ENCODE results near the gene SLC22A23. TPM values are rescaled to one million over a fixed set of nuclear protein-coding genes. Genes with fewer than 3 reads are reported as not detected.

SLC22A23 gene
- total RNA-seq, 4 donors from 2014 or later, result 8.3 to 22.5 (median 12.8) TPM

- DNase-seq (ENCODE audit: low spot score), result no peak
- ATAC-seq (ENCODE audit: low FRiP score), result no peak
- TF ChIP-seq, protein P1, sequence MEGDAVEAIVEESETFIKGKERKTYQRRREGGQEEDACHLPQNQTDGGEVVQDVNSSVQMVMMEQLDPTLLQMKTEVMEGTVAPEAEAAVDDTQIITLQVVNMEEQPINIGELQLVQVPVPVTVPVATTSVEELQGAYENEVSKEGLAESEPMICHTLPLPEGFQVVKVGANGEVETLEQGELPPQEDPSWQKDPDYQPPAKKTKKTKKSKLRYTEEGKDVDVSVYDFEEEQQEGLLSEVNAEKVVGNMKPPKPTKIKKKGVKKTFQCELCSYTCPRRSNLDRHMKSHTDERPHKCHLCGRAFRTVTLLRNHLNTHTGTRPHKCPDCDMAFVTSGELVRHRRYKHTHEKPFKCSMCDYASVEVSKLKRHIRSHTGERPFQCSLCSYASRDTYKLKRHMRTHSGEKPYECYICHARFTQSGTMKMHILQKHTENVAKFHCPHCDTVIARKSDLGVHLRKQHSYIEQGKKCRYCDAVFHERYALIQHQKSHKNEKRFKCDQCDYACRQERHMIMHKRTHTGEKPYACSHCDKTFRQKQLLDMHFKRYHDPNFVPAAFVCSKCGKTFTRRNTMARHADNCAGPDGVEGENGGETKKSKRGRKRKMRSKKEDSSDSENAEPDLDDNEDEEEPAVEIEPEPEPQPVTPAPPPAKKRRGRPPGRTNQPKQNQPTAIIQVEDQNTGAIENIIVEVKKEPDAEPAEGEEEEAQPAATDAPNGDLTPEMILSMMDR (IDR thresholded peaks at IDR 0.05), result no peak
These were observed 175.9 kb downstream of the SLC22A23 start for GRCh38 chr6:3280866-3281465.

- TF ChIP-seq, protein P1 (IDR thresholded peaks at IDR 0.05), result no peak
- ATAC-seq (ENCODE audit: low FRiP score) (no peak), DNase-seq (ENCODE audit: low spot score) (no peak)
These were observed 176.8 kb downstream of the SLC22A23 start for GRCh38 chr6:3280091-3280490.

DNA sequence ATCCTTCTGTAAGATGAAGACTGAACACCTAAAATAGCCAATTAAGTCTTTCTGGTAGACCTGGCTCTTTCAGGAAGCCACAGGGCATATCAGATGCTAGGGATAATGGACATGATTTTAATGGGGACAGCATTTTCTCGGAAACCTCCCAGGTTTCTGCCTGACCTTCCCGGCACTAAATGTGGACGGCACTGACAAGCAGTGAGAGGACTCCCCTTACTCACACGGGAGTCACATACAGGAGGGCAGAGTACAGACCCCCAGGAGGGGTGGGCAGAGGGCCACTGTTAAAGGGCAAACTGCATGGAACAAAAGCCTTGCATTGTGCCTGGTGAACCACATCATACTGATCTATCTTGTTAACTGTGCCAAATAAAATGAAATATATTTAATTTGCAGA is 178.2 kb downstream of the SLC22A23 start:
- no peak for DNase-seq (ENCODE audit: low spot score)
- TF ChIP-seq, protein P1 (IDR thresholded peaks at IDR 0.05), result no peak
- ATAC-seq (ENCODE audit: low FRiP score), result no peak

- ATAC-seq (ENCODE audit: low FRiP score) (no peak), DNase-seq (ENCODE audit: low spot score) (no peak)
- TF ChIP-seq, protein P1 (IDR thresholded peaks at IDR 0.05), result no peak
These were observed 178.9 kb downstream of the SLC22A23 start for GRCh38 chr6:3277851-3278416.

DNA sequence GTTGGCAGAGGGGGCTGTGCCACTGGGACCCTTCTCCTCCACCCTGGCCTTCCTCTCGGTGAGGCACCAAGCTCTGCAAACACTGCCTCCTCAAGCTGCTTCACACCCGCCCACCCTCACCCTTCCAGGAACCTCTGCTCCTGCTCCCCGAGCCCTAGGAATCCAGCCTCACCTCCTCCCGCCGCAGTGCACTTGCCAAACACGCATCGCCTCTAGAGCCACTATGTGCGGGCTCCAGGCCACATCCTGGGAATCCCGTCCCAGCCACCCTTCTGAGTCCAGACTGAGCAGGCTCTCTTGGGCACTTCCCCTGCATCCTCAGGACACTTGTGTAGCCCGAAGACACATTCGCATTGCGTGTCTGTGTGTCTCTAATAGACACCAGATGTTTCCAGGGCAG is 179.6 kb downstream of the SLC22A23 start:
- ATAC-seq (ENCODE audit: low FRiP score) (no peak), DNase-seq (ENCODE audit: low spot score) (no peak)
- TF ChIP-seq, protein P1 (IDR thresholded peaks at IDR 0.05), result no peak

DNA sequence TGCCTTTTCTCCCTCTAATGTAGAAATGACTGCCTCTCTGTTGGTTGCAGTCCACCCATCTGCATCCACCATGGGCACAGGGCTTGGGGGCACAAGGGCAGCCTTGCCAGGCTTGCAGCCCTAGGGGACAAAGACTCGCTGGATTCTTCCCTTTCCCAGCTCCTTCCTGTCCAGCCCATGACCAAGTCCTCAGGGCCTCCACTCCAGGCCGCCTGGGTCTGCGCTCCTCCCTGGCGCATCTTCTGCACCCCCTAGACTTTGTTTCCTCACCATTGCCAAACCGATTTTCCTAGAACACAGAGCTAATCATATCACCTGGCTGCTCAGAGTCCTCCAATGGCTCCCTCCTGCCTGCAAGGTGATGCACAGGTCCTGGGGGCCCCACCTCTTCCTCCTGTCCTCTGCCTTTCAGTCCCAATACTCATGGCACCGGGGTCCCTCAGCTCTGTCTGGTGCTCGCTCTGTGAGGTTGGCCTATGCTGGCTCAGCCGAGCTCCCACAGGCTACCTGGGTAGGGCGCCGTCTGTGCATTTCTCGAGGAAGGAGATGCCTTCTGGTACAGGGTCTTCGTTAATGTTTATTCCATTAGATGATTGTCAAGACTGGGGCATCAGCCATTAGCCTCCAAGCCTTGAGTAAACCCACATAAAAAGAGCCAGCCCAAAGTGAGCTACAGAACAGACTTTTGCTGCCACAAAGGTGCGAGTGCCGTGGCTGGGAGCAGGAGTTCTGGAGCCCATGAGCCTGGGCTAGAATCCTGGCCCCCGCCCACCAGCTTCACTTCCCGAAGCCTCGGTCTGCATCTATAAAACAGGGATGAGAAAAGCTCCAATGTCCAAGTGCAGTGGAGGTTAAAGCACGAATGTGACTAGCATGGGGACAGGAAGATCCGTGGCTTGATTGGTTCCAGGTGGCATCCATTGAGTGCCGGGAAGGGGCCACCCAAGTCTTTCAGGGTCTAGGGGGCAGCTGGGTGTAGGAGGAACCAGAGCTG is 180.4 kb downstream of the SLC22A23 start:
- DNase-seq (ENCODE audit: low spot score) (no peak), ATAC-seq (ENCODE audit: low FRiP score) (no peak)
- TF ChIP-seq, protein P1 (IDR thresholded peaks at IDR 0.05), result no peak

Data from omental fat pad (tissue), 4 donors.